HG03060 (cell line): ENCODE data around the gene TOMM22.

ENCODE experiments used
- ATAC-seq: cut with Tn5 transposase; IDR thresholded peaks from one replicate; pipeline ENCODE4 v1.9.1; 2021; ENCODE audit warnings: low read depth, moderate number of reproducible peaks; ENCODE audit not compliant: unreplicated experiment

The TOMM22 gene

DNA sequence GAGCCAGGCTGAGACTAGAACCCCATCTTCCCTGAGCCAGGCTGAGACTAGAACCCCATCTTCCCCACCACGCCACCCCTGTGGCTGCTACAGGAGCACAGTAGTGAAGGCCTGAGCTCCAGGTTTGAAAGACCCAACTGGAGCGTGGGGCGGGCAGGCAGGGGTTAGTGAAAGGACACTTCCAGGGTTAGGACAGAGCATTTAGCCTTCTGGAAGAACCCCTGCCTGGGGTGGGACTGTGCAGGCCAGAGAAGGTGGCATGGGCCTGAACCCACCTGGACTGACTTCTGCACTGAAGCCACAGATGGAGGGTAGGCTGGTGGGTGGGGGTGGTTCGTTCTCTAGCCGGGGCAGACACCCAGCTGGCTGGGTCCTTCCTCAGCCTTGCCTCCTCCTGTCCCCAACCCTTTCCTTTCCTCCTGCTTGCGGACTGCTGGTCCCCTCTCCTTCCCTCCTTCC is 50.0 kb downstream of the TOMM22 start:
- no peak for ATAC-seq

DNA sequence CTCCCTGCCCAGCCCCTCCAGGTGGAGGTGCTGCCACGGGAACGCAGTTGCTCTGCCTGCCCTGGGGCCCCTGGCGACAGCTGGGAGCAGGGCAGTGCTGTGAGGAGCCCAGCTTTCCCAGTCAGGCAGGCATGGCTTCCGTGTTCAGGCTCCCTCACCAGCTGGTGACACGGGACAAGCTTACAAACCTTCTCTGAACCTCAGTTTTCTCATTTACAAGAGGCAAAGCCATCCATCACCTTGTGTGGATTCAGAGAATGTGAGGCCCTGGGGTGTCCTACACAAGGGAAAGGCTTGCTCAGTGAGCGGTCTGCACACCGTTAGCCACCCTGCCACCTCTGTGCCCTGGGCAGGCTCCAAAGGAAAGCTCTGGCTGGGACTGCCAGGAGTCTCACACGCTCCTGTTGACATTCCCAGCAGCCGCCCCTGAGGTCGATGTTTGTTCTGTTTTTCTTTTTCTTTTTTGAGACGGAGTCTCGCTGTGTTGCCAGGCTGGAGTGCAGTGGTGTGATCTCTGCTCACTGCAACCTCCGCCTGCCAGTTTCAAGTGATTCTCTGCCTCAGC is 50.6 kb downstream of the TOMM22 start:
- ATAC-seq = no peak

DNA sequence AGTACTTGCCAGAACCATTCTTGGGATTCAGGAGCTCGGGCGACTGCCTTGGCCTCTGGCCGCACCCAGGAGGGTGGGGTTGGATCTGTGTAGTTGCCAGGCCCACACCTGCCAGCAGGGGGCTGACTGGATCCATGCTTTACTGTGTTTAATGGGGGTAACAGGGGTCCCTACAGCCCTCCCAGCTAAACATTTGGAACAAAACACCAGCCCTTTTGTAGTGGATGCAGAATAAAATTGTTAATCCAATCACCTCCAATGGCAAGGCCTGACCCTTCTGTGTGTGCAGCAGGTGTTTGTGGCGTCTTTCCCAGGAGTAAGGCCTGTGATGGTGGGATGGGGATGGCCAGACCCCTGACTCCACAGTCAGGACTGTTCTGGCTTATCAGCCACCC is 51.6 kb downstream of the TOMM22 start:
- ATAC-seq = no peak

DNA sequence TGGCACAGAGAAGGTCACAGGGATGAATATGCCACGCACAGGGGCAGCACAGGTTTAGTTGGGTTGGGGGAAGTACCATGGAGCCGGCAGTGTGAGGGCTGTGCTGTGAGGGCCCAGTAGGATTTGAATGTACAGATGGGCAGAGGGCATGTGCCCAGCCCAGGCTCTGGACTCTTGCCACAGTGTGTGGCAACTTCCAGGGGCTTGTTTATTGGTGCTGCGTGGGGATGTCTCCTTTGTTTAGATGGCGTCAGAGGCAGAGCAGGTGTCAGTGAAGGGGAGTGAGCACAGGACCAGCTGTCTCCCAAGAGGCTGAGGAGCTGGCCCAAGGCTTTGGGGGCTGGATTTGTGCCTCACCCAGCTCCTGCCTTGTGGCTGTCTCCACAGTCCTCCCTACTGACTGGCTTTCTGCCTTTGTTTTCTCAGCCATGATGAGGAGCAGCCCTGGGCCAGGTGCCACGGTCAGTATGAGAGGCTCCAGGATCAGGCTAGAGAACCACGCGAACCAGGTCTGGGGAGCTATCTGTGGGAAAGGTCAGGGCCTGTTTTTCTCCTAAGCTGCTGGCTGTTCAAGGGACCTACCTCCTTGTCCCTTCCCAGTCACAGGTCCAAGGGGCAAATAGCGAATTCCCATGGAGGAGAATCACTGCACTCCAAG is 52.1 kb downstream of the TOMM22 start:
- no peak for ATAC-seq

DNA sequence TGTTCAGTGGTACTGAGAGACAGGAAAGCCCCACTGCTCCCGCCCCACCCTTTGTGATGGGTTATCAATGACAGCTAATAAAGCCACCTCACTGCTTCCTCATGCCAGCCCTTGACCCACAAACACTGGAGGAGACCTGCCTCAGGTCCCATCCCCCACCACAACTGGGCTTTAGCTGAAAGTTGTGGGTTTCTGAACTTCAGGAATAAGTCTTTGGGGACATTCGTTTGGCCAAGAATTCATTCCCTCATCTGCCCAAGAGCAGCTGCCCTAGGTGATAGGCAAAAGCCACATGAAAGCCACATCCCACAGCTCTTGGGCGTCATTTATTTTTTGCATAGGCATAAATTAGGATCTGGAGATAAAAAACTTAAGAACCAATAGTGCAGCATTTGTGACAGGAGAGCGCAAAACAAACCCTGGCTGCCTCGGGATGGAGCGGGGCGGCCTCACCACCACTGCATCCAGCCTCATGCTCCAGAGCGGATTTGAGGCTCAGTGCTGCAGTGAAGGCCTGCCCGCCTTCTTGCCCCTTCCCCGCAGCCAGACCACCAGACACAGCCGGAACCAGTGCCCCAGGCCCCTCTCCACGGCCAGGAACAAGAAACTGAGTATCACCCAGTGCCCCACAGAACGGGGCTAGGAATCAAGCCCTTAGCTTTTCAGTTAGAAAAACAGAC is 52.8 kb downstream of the TOMM22 start:
- no peak for ATAC-seq
